ENCODE data around the gene ADAM17. TPM values are rescaled to one million over a fixed set of nuclear protein-coding genes. Genes with fewer than 3 reads are reported as not detected.

Gene ADAM17
- total and polyA plus RNA-seq, 2 of the 13 experiments (the other 11 are each of a cell fraction or from before 2014, with no cell fraction given): 6.5 to 33.4 TPM

- Histone ChIP-seq H3K4me1 (ENCODE audit: insufficient read depth, low read length) (peaks cover 40% of the 10 kb centered on the region), H3K9me3 (ENCODE audit: low read length) (no peaks in the 10 kb centered on the region), H3K79me2 (ENCODE audit: insufficient read depth, low read length) (no peaks in the 10 kb centered on the region), H3K9ac (ENCODE audit: insufficient read depth, low read depth, low read length) (no peak overlapping the region), H2AFZ (ENCODE audit: low read length) (no peak overlapping the region), H3K36me3 (replicated peaks in 1 of 2; ENCODE audit: control insufficient read depth in 1 of 2, insufficient read depth in 2 of 2, low read length in 2 of 2) (peaks cover 1 to 10% of the 10 kb centered on the region in 2 experiments; a peak in 3 of 5 replicates), H3K27me3 (ENCODE audit: control insufficient read depth in 1 of 2, insufficient read depth in 2 of 2, low read length in 2 of 2) (no peaks in the 10 kb centered on the region), H3K4me3 (replicated peaks in 1 of 3; ENCODE audit: insufficient read depth in 1 of 3, low read depth in 2 of 3, low read length in 3 of 3) (no peak overlapping the region), H3K4me2 (ENCODE audit: low read depth, low read length) (no peak overlapping the region), H4K20me1 (ENCODE audit: insufficient read depth, low read length) (no peaks in the 10 kb centered on the region), H3K27ac (ENCODE audit: extremely low read length, insufficient read depth, low read length) (no peak overlapping the region)
- no TSS peak for BruUV-seq (replicated peaks)
- 77% methylated on average over 3 of the region's 3 CpGs for WGBS (ENCODE audit: low lambda C conversion rate)
- FAIRE-seq (no peak), ATAC-seq (no peak), DNase-seq (ENCODE audit: low spot score) (no peak)
- ChIA-PET CTCF (ENCODE audit: low intra/inter-chr PET ratio, low total read pairs) (no interaction called here), POLR2A (no interaction called here)
- in situ Hi-C loops (cut with HindIII; ENCODE audit: extremely low pct_ligation_motif_present, low pct_unique_long_range_greater_than_20kb) (no loop called here), intact Hi-C loops (cut with micrococcal nuclease; ENCODE audit: unreplicated experiment) (loop anchor here (5.0 kb wide), 1 partner anchor 79 kb away; the partner anchor contains the start of gene ADAM17)
- no peak for TF ChIP-seq ZNF530 (CRISPR knock-in tag; IDR thresholded peaks at IDR 0.05; ENCODE audit: low read depth)
- no peak for TF ChIP-seq HIC2 (CRISPR knock-in tag; IDR thresholded peaks at IDR 0.05; ENCODE audit: low read depth)
- no peak for TF ChIP-seq HBP1 (CRISPR knock-in tag; IDR thresholded peaks at IDR 0.05; ENCODE audit: low read depth)
- no peak for TF ChIP-seq ONECUT2 (CRISPR knock-in tag; IDR thresholded peaks at IDR 0.05)
- TF ChIP-seq MAFK (conservative IDR thresholded peaks at IDR 0.05 in 1 of 2, IDR thresholded peaks at IDR 0.05 in 1 of 2; ENCODE audit: low read length in 2 of 2): no peak
- TF ChIP-seq RXRB (CRISPR knock-in tag; IDR thresholded peaks at IDR 0.05; ENCODE audit: borderline replicate concordance): no peak
- no peak for TF ChIP-seq ZNF780A (CRISPR knock-in tag; IDR thresholded peaks at IDR 0.05)
- no peak for TF ChIP-seq TBX2 (CRISPR knock-in tag; IDR thresholded peaks at IDR 0.05; ENCODE audit: borderline replicate concordance)
- no peak for TF ChIP-seq GFI1 (CRISPR knock-in tag; IDR thresholded peaks at IDR 0.05; ENCODE audit: borderline replicate concordance)
- no peak for TF ChIP-seq NBN (conservative IDR thresholded peaks at IDR 0.05)
Measured at GRCh38 chr2:9478526-9478925, 77.1 kb downstream of the ADAM17 start.
